ENCODE data around the gene ANKRA2. TPM values are rescaled to one million over a fixed set of nuclear protein-coding genes. Genes with fewer than 3 reads are reported as not detected.
"Not testable (repeated sequence)": the region's sequence is repeated elsewhere in the genome, so short reads cannot be mapped to it uniquely, and the experiment has no call there.

Gene ANKRA2
- total RNA-seq, 1 donor from 2014 or later = 14.0 TPM

DNA sequence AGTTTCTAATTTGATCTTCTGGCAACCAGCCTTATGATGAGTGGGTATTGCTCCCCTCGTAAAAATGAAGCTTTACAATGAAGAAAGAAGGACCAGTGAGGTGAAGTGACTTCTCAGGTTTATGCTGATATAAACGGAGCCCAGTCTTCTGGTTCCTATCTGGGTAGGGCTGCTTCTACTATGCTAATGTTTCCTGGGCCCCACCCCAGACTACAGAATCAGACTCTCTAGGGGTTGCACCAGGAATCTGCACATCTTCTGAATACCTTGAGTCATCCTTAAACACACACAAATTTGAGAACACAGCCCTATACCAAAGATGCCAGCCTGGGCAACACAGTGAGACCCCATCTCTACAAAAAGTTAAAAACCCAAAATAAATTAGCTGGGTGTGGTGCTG is 51.0 kb downstream of the ANKRA2 start:
- Mint-ChIP-seq H3K4me1 (peaks cover 3% of the 10 kb centered on the region), H3K27ac (ENCODE audit: unreplicated experiment) (no peak overlapping the region), H3K27me3 (ENCODE audit: low read depth) (no peaks in the 10 kb centered on the region), H3K9me3 (no peaks in the 10 kb centered on the region), H3K36me3 (ENCODE audit: low read depth) (peaks cover 3% of the 10 kb centered on the region), H3K4me3 (no peak overlapping the region)
- DNase-seq (ENCODE audit: low read depth, low spot score) = no peak
- TF ChIP-seq, protein P1, sequence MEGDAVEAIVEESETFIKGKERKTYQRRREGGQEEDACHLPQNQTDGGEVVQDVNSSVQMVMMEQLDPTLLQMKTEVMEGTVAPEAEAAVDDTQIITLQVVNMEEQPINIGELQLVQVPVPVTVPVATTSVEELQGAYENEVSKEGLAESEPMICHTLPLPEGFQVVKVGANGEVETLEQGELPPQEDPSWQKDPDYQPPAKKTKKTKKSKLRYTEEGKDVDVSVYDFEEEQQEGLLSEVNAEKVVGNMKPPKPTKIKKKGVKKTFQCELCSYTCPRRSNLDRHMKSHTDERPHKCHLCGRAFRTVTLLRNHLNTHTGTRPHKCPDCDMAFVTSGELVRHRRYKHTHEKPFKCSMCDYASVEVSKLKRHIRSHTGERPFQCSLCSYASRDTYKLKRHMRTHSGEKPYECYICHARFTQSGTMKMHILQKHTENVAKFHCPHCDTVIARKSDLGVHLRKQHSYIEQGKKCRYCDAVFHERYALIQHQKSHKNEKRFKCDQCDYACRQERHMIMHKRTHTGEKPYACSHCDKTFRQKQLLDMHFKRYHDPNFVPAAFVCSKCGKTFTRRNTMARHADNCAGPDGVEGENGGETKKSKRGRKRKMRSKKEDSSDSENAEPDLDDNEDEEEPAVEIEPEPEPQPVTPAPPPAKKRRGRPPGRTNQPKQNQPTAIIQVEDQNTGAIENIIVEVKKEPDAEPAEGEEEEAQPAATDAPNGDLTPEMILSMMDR (conservative IDR thresholded peaks at IDR 0.05) = no peak

- no peak overlapping the region for H3K4me3 Mint-ChIP-seq
- no peak overlapping the region for H3K27ac Mint-ChIP-seq (ENCODE audit: unreplicated experiment)
- peaks cover 3% of the 10 kb centered on the region for H3K36me3 Mint-ChIP-seq (ENCODE audit: low read depth)
- H3K9me3 Mint-ChIP-seq = no peaks in the 10 kb centered on the region
- TF ChIP-seq, protein P1 (conservative IDR thresholded peaks at IDR 0.05) = no peak
- no peaks in the 10 kb centered on the region for H3K27me3 Mint-ChIP-seq (ENCODE audit: low read depth)
- no peaks in the 10 kb centered on the region for H3K4me1 Mint-ChIP-seq
- no peak for DNase-seq (ENCODE audit: low read depth, low spot score)
These were observed 51.4 kb downstream of the ANKRA2 start for GRCh38 chr5:73513996-73514395.

DNA sequence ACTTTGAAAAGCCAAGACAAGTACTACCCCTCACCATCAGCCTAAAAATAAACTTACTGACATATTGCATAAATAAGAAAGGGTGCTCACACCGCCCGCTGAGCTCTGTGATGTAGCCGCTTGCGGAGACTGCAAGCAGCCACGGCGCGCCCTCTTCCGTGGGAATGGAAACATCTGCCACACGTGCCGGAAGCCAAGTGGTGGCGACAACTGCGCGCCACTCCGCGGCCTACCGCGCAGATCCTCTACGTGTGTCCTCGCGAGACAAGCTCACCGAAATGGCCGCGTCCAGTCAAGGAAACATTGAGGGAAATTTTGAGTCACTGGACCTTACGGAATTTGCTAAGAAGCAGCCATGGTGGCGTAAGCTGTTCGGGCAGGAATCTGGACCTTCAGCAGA is 56.9 kb downstream of the ANKRA2 start:
- H3K9me3 Mint-ChIP-seq; H3K4me3 Mint-ChIP-seq; DNase-seq (ENCODE audit: low read depth, low spot score); H3K27me3 Mint-ChIP-seq (ENCODE audit: low read depth); H3K4me1 Mint-ChIP-seq; H3K27ac Mint-ChIP-seq (ENCODE audit: unreplicated experiment): not testable (repeated sequence)
- peaks cover 14% of the 10 kb centered on the region for H3K36me3 Mint-ChIP-seq (ENCODE audit: low read depth)

DNA sequence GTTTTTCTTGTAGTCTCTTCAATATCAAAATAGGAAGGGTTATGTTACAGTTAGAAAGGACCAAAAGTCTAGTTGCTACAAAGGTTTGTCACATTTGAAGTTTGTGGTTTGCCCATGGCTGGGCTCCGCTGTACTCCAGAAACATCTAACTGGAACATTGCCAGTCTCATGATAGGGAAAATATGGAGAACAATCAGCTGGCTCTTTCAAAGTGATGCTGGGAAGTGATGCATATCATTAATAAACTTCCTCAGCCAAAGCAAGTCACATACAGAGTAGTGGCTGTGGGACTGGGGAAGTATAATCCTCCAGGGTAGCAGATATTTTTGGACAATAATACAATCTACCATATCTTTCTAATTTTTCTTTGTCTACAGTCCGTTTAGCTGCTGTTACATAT is 58.4 kb downstream of the ANKRA2 start:
- Mint-ChIP-seq H3K36me3 (ENCODE audit: low read depth) (peaks cover 17% of the 10 kb centered on the region), H3K4me1 (no peaks in the 10 kb centered on the region), H3K9me3 (no peaks in the 10 kb centered on the region), H3K27ac (ENCODE audit: unreplicated experiment) (no peak overlapping the region), H3K27me3 (ENCODE audit: low read depth) (no peaks in the 10 kb centered on the region), H3K4me3 (no peak overlapping the region)
- no peak for DNase-seq (ENCODE audit: low read depth, low spot score)
- TF ChIP-seq, protein P1 (conservative IDR thresholded peaks at IDR 0.05) = no peak

DNA sequence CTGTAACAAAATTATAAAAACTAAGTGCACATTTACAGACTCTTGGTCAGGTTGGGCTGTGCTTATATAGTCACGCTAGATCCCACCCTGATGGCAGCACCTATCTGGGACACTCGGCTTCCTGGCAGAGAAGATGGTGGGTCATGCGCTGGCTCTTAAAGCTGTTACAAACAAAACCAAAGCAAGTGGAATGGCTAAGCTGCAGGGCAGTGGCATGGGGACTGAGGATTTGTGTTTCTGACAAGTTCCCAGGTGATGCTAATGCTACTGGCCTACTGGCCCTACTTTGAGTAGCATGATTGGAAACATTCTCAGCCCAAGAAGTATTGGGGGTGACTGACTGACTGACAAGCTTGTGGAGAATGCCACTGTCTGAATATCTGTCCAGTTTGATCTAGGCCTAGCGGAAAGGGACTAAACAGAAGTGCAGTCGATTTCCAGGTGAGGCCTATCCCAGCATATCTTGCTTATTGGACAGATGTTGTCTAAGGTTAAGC is 58.9 kb downstream of the ANKRA2 start:
- no peak overlapping the region for H3K27ac Mint-ChIP-seq (ENCODE audit: unreplicated experiment)
- H3K4me1 Mint-ChIP-seq = no peaks in the 10 kb centered on the region
- no peak overlapping the region for H3K4me3 Mint-ChIP-seq
- no peak for DNase-seq (ENCODE audit: low read depth, low spot score)
- no peaks in the 10 kb centered on the region for H3K9me3 Mint-ChIP-seq
- peaks cover 18% of the 10 kb centered on the region for H3K36me3 Mint-ChIP-seq (ENCODE audit: low read depth)
- TF ChIP-seq, protein P1 (conservative IDR thresholded peaks at IDR 0.05) = no peak
- no peaks in the 10 kb centered on the region for H3K27me3 Mint-ChIP-seq (ENCODE audit: low read depth)

Other genes with a start within 250 kb of the ANKRA2 start
- 0.28 and 0.39 TPM in 2 replicates for gene FOXD1, start 116.9 kb downstream of the ANKRA2 start, total RNA-seq
- gene BTF3, start 67.2 kb downstream of the ANKRA2 start, total RNA-seq = 589 and 641 TPM in 2 replicates
- gene UTP15, start 104 bp upstream of the ANKRA2 start, total RNA-seq = 31.2 and 32.4 TPM in 2 replicates
- gene ARHGEF28, start 60.6 kb upstream of the ANKRA2 start, total RNA-seq = 0.91 and 0.93 TPM in 2 replicates

All from neural crest cell (in vitro differentiated cells).